Myocyte (in vitro differentiated cells): Measurements from ENCODE around the gene PIH1D2. TPM values are rescaled to one million over a fixed set of nuclear protein-coding genes. Genes with fewer than 3 reads are reported as not detected.
"Not testable (repeated sequence)": the region's sequence is repeated elsewhere in the genome, so short reads cannot be mapped to it uniquely, and the experiment has no call there.

ENCODE experiments used
- DNase-seq: peaks from one replicate; pipeline ENCODE4 v3.0.0-alpha.2; 2012; ENCODE audit warnings: low read depth
- total RNA-seq: library from RNA; depleted of rRNA; stranded (reverse); fragments of >200 nt; gene quantifications from 2 replicates; pipeline ENCODE4 v1.2.3, GENCODE V29; 2014

Gene PIH1D2
- total RNA-seq, 1 donor from 2014 or later = 1.1 TPM

DNA sequence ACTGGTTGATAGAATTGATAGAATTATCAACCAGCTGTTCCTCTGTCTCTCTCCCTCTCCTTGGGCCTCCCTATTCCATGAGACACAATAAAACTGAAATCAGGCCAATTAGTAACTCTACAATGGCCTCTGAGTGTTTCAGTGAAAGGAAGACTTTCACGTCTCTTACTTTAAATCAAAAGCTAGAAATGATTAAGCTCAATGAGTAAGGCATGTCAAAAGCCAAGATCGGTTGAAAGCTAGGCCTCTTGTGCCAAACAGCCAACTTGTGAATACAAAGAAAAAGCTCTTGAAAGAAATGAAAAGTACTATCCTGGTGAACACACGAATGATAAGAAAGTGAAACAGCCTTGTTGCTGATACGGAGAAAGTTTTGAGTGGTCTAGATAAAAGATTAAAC lies 16.6 kb downstream of the PIH1D2 start:
- no peak for DNase-seq

GRCh38 chr11:112051768-112052167 lies 22.0 kb downstream of the PIH1D2 start:
- DNase-seq = no peak

GRCh38 chr11:112050721-112051120 lies 23.1 kb downstream of the PIH1D2 start:
- DNase-seq = no peak

GRCh38 chr11:112049777-112050176 lies 24.0 kb downstream of the PIH1D2 start:
- DNase-seq = no peak

DNA sequence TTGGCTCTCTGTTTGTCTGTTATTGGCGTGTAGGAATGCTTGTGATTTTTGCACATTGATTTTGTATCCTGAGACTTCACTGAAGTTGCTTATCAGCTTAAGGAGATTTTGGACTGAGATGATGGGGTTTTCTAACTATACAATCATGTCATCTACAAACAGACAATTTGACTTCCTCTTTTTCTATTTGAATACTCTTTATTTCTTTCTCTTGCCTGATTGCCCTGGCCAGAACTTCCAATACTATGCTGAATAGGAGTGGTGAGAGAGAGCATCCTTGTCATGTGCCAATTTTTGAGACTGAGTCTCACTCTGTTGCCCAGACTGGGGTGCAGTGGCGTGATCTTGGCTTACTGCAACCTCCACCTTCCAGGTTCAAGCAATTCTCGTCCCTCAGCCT lies 25.6 kb downstream of the PIH1D2 start:
- not testable (repeated sequence) for DNase-seq

- not testable (repeated sequence) for DNase-seq
These were observed 27.2 kb downstream of the PIH1D2 start for GRCh38 chr11:112046647-112047046.

DNA sequence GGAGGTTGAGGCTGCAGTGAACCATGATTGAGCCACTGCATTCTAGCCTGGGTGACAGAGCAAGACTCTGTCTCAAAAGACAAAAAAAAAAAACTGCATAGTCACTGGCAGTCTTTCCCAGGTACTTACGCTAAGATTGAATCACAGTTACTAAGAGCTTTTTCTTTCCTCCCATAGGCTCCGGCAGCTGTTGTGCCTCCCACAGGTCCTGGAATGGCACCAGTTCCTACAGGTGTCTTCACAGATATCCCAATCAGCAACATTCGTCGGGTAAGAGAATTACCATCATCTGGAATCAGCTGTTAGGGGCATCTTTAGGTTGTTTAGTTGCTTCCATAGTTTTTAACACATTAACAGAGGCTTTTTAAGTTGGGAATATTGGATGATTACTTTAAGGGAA lies 28.9 kb downstream of the PIH1D2 start:
- no peak for DNase-seq

GRCh38 chr11:112042961-112043304 lies 30.9 kb downstream of the PIH1D2 start:
- DNase-seq = no peak

GRCh38 chr11:112042161-112042960 lies 31.5 kb downstream of the PIH1D2 start:
- DNase-seq = peak; percentile 23

DNA sequence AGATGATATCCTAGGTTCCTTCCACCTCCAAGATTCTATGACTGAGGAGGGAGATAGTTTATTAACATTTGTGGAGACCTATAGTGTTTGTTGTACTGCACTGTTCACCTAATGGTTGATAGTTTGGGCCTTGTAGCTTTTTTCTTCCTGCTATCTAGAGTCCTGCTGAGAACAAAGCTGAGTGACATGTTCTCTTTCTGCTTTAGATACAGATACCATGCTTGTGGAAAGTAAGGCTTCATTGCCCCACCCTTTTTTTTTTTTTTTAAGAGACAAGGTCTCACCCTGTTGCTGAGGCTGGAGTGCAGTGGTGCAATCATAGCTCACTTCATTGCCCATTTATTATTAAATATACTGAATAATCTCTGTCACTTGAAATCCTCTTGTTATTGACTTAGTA lies 36.3 kb downstream of the PIH1D2 start:
- DNase-seq = no peak

- no peak for DNase-seq
These were observed 39.9 kb downstream of the PIH1D2 start for GRCh38 chr11:112033902-112034301.

DNA sequence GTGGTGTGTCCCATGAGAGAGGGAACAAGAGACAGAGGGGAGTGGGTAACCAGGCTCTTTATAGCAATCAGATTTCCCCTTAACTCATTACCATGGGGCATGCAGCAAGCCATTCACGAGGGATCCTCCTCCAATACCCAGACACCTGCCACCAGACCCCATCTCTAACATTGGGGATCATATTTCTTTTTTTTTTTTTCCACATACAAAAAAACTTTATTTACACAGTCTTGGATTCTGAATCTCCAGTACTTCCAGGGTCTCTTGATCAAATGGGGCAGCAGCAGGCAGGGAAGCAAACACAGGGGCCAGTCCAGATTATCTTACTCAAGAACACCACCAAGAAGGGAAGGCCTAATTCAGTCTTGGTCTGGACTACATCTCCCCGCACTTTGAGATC lies 44.4 kb downstream of the PIH1D2 start:
- no peak for DNase-seq

DNA sequence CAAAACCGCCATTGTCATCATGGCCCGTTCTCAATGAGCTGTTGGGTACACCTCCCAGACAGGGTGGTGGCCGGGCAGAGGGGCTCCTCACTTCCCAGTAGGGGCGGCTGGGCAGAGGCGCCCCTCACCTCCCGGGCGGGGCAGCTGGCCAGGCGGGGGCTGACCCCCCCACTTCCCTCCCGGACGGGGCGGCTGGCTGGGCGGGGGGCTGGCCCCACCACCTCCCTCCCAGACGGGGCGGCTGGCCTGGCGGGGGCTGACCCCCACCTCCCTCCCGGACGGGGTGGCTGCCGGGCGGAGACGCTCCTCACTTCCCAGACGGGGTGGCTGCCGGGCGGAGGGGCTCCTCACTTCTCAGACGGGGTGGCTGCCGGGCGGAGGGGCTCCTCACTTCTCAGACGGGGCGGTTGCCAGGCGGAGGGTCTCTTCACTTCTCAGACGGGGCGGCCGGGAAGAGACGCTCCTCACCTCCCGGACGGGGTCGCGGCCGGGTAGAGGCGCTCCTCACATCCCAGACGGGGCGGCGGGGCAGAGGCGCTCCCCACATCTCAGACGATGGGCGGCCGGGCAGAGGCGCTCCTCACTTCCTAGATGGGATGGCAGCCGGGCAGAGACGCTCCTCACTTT lies 46.9 kb downstream of the PIH1D2 start:
- DNase-seq = not testable (repeated sequence)

GRCh38 chr11:112025707-112026106 lies 48.1 kb downstream of the PIH1D2 start:
- peak; percentile 30 for DNase-seq

- DNase-seq = peak; percentile 92
These were observed 48.8 kb downstream of the PIH1D2 start, which contains the start of gene DLAT for GRCh38 chr11:112024773-112025678. Gene DLAT, plus strand, starts transcription at chr11:112025408. Its CDS starts 65 bp downstream, at chr11:112025473.

DNA sequence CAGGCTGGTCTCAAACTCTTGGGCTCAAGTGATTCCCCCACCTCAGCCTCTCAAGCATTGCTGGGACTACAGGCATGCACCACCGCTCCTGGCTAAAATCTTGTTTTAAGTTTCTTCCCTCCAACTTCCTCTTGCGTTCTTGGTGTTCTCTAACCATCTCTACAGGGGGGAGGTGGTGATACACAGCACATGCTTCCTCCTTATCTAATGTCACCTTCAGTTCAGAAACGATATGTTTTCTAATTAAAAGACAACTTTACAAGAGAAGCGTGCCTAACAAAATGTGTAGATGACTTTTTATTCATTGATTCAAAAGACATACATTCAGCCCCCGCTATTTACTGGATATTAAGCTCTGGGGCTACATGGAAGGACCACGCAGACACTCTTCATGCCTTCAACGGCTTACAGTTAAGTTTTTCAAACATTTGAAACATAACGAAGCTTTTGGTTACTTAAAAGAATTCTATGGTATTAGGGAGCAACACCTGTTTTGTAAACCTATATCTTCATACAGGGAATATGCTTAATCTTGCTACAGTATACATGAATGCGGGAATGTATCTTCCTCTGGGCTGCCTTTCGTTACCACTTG lies 49.5 kb downstream of the PIH1D2 start:
- DNase-seq = no peak

GRCh38 chr11:112023104-112023503 lies 50.7 kb downstream of the PIH1D2 start:
- DNase-seq = no peak

GRCh38 chr11:112019066-112019465 lies 54.8 kb downstream of the PIH1D2 start:
- DNase-seq = no peak
